Hematopoietic multipotent progenitor cell treated with erythropoietin and hydrocortisone succinate and interleukin-3 and kit ligand, for 4 days (in vitro differentiated cells): Measurements from ENCODE around the gene ARRB2.

Experiments
- DNase-seq: peaks from one replicate; pipeline ENCODE4 v3.0.0-alpha.2; 2015

Gene ARRB2

GRCh38 chr17:4734857-4735475, 24.5 kb downstream of the ARRB2 start:
- DNase-seq, result no peak

- DNase-seq, result peak; percentile 34
Measured at GRCh38 chr17:4735876-4736651, 25.6 kb downstream of the ARRB2 start.

GRCh38 chr17:4738136-4739121, 28.0 kb downstream of the ARRB2 start:
- DNase-seq, result no peak

GRCh38 chr17:4739122-4740024, 28.9 kb downstream of the ARRB2 start, which contains the start of the genes CXCL16 and ZMYND15:
Gene CXCL16 (minus strand): TSS chr17:4739928. CDS start chr17:4739339, 589 bp downstream.
Gene ZMYND15 (plus strand): TSS chr17:4739833. CDS start chr17:4740549, 716 bp downstream.
- DNase-seq, result peak; percentile 32

GRCh38 chr17:4740025-4740351, 29.6 kb downstream of the ARRB2 start:
- DNase-seq, result no peak

- DNase-seq, result no peak
Measured at GRCh38 chr17:4740584-4740983, 30.2 kb downstream of the ARRB2 start.

GRCh38 chr17:4741544-4741943, 31.1 kb downstream of the ARRB2 start:
- DNase-seq, result no peak

GRCh38 chr17:4742133-4742532, 31.7 kb downstream of the ARRB2 start:
- no peak for DNase-seq

GRCh38 chr17:4742629-4743028, 32.2 kb downstream of the ARRB2 start:
- no peak for DNase-seq

- no peak for DNase-seq
Measured at GRCh38 chr17:4743216-4743615, 32.8 kb downstream of the ARRB2 start.

- DNase-seq, result no peak
Measured at GRCh38 chr17:4743898-4744297, 33.5 kb downstream of the ARRB2 start.

- DNase-seq, result no peak
Measured at GRCh38 chr17:4744999-4745969, 34.9 kb downstream of the ARRB2 start.

- DNase-seq, result peak; percentile 61
Measured at GRCh38 chr17:4747847-4748246, 37.4 kb downstream of the ARRB2 start.

GRCh38 chr17:4748686-4749085, 38.3 kb downstream of the ARRB2 start:
- DNase-seq, result no peak

- DNase-seq, result no peak
Measured at GRCh38 chr17:4750606-4751005, 40.2 kb downstream of the ARRB2 start.

GRCh38 chr17:4751932-4752331, 41.5 kb downstream of the ARRB2 start:
- DNase-seq, result no peak

GRCh38 chr17:4753392-4753791, 43.0 kb downstream of the ARRB2 start:
- no peak for DNase-seq

- no peak for DNase-seq
Measured at GRCh38 chr17:4759776-4760236, 49.4 kb downstream of the ARRB2 start.

GRCh38 chr17:4764595-4764994, 54.2 kb downstream of the ARRB2 start:
- peak; percentile 35 for DNase-seq

- peak; percentile 57 for DNase-seq
Measured at GRCh38 chr17:4766201-4766600, 55.8 kb downstream of the ARRB2 start.

- no peak for DNase-seq
Measured at GRCh38 chr17:4766723-4767122, 56.3 kb downstream of the ARRB2 start.
